ENCODE data around the gene EVA1B.

GRCh38 chr1:36346741-36347370 is 23.4 kb upstream of the EVA1B start:
- no peak for TF ChIP-seq CTCF (IDR thresholded peaks at IDR 0.05)
- no peak for TF ChIP-seq POLR2A (IDR thresholded peaks at IDR 0.05)
